Tibial artery (tissue), 4 donors: ENCODE data around the gene TRPM3.

ENCODE experiments used
- DNase-seq, 2 donors: peaks; one replicate each; pipeline ENCODE4 v3.0.0-alpha.2; 2019
- H3K27ac ChIP-seq, 2 donors: fragments of 200-600 bp; sonication (generic) in 1 of 2; 1 replicate in 1 of 2; 2 replicates in 1 of 2; pipeline ENCODE4 v1.5.1; 2018 to 2019; ENCODE audit warnings: mild to moderate bottlenecking in 1 of 2
- H3K27me3 ChIP-seq, 2 donors: fragments of 200-600 bp; sonication (generic) in 1 of 2; one replicate each; pipeline versions ENCODE4 v1.5.1 to v1.6.0; 2016 to 2019
- H3K36me3 ChIP-seq, 3 donors: fragments of 200-600 bp; sonication (generic) in 2 of 3; one replicate each; pipeline ENCODE4 v1.5.1; 2016 to 2019; ENCODE audit warnings: mild to moderate bottlenecking in 2 of 3
- H3K4me1 ChIP-seq, 4 donors: fragments of 200-600 bp; sonication (generic) in 2 of 4; 1 replicate in 3 of 4; 2 replicates in 1 of 4; pipeline ENCODE4 v1.5.1; 2016 to 2019
- H3K4me3 ChIP-seq, 2 donors: fragments of 200-600 bp; sonication (generic) in 1 of 2; 1 replicate in 1 of 2; 2 replicates in 1 of 2; pipeline ENCODE4 v1.5.1; 2018 to 2019; ENCODE audit warnings: mild to moderate bottlenecking in 2 of 2
- H3K9me3 ChIP-seq, 3 donors: fragments of 200-600 bp; sonication (generic) in 1 of 3; one replicate each; pipeline ENCODE4 v1.5.1; 2016 to 2019
- intact Hi-C: fragments of 100-400 bp; cut with DNase I; formaldehyde crosslinking; loops from one replicate; pipeline ENCODE4 v1.15.0; 2023; ENCODE audit warnings: low total_unique reads
- TF ChIP-seq, protein P1 (sequence below), 2 experiments: fragments of 200-600 bp in 1 of 2; fragments of 450-650 bp in 1 of 2; IDR thresholded peaks; one replicate each; pipeline ENCODE4 v1.5.1; 2017 to 2019; ENCODE audit warnings: antibody characterized with exemption in 2 of 2, mild to moderate bottlenecking in 1 of 2, moderate library complexity in 1 of 2

TRPM3 gene

DNA sequence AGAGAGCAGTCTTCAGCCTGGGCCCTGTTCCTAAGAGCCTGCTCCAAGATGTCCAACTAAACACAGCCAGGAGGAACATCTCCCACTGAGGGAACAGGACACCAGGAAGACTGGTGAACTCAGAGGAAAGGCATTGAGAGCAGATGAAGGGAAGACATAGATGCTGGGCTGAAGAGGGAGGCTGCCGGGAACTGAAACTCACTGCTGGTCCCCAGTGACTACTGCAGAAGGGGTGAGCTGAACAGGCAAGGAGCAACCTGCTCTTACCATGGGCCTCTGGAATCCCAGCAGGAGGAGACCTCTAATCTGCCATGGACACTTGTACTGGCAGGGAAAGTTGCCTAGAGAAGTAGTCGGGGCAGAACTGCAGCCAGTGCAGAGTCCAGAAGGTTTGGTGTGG is 95.7 kb downstream of the TRPM3 start:
- Histone ChIP-seq H3K27me3 (no peaks in the 10 kb centered on the region), H3K27ac (no peak overlapping the region), H3K9me3 (no peaks in the 10 kb centered on the region), H3K4me1 (no peaks in the 10 kb centered on the region), H3K4me3 (no peak overlapping the region), H3K36me3 (no peaks in the 10 kb centered on the region)
- no peak for DNase-seq
- intact Hi-C loops: no loop called here
- TF ChIP-seq, protein P1, sequence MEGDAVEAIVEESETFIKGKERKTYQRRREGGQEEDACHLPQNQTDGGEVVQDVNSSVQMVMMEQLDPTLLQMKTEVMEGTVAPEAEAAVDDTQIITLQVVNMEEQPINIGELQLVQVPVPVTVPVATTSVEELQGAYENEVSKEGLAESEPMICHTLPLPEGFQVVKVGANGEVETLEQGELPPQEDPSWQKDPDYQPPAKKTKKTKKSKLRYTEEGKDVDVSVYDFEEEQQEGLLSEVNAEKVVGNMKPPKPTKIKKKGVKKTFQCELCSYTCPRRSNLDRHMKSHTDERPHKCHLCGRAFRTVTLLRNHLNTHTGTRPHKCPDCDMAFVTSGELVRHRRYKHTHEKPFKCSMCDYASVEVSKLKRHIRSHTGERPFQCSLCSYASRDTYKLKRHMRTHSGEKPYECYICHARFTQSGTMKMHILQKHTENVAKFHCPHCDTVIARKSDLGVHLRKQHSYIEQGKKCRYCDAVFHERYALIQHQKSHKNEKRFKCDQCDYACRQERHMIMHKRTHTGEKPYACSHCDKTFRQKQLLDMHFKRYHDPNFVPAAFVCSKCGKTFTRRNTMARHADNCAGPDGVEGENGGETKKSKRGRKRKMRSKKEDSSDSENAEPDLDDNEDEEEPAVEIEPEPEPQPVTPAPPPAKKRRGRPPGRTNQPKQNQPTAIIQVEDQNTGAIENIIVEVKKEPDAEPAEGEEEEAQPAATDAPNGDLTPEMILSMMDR (IDR thresholded peaks at IDR 0.05): no peak

DNA sequence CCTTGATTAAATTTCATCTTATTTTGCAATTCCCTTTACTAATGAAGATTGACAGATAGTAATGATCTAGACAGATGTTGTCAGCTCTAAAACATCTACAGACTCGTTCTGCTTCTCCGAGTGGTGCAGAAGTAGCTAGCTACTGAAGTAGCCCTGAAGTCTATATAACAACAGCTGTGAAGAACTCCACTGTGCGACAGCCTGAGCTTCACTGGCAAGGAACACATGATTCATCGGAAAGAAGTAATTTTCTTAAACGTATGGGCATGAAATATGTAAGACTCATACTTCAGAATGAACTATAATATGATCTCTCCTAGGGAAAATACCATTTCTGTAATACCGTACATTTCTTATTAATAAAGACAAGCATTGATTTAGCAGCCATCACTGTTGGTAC is 96.2 kb downstream of the TRPM3 start:
- H3K36me3 ChIP-seq: no peaks in the 10 kb centered on the region
- H3K4me1 ChIP-seq: no peaks in the 10 kb centered on the region
- intact Hi-C loops: no loop called here
- H3K27ac ChIP-seq: no peak overlapping the region
- no peaks in the 10 kb centered on the region for H3K9me3 ChIP-seq
- H3K27me3 ChIP-seq: no peaks in the 10 kb centered on the region
- TF ChIP-seq, protein P1 (IDR thresholded peaks at IDR 0.05): no peak
- DNase-seq: no peak
- no peak overlapping the region for H3K4me3 ChIP-seq

DNA sequence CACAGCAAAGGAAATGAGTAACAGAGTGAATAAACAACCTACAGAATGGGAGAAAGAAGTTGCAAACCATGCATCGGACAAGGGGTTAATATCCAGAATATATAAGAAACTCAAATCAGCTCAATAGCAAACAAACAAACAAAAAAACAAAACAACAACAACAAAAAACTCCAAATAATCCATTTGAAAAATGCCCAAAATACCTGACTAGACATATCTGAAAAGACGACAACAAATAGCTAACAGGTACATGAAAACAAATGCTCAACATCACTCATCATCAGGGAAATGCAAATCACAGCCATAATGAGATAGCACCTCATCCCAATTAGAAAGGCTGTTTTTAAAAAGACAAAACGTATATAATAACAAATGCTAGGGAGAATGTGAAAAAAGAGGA is 111.2 kb downstream of the TRPM3 start:
- intact Hi-C loops: no loop called here
- H3K9me3 ChIP-seq: peaks cover 0 to 12% (median 0%) of the 10 kb centered on the region in 3 donors
- no peak overlapping the region for H3K27ac ChIP-seq
- H3K4me3 ChIP-seq: no peak overlapping the region
- no peaks in the 10 kb centered on the region for H3K4me1 ChIP-seq
- TF ChIP-seq, protein P1 (IDR thresholded peaks at IDR 0.05): no peak
- no peak for DNase-seq
- no peaks in the 10 kb centered on the region for H3K36me3 ChIP-seq
- H3K27me3 ChIP-seq: no peaks in the 10 kb centered on the region

DNA sequence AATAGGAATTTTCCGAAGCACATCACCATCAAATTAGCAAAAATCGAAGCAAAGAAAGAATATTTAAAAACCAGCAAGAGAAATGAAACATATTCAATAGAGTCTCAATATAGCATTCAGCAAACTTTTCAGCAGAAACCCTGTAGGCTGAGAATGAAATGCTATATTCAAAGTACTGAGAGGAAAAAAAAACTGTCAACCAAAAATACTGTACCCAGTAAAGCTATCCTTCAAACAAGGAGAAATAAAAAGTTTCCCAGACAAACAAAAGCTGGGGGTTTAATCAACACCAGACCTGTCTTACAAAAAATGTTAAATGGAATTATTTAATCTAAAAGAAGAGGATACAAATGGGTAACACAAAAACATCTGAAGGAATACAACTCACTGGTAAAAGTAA is 116.0 kb downstream of the TRPM3 start:
- H3K36me3 ChIP-seq: no peaks in the 10 kb centered on the region
- peaks cover 0 to 25% (median 0%) of the 10 kb centered on the region in 3 donors for H3K9me3 ChIP-seq
- DNase-seq: no peak
- intact Hi-C loops: no loop called here
- no peaks in the 10 kb centered on the region for H3K27me3 ChIP-seq
- H3K4me3 ChIP-seq: no peak overlapping the region
- TF ChIP-seq, protein P1 (IDR thresholded peaks at IDR 0.05): no peak
- peaks cover 0 to 5% (median 0%) of the 10 kb centered on the region in 4 donors for H3K4me1 ChIP-seq
- no peak overlapping the region for H3K27ac ChIP-seq

DNA sequence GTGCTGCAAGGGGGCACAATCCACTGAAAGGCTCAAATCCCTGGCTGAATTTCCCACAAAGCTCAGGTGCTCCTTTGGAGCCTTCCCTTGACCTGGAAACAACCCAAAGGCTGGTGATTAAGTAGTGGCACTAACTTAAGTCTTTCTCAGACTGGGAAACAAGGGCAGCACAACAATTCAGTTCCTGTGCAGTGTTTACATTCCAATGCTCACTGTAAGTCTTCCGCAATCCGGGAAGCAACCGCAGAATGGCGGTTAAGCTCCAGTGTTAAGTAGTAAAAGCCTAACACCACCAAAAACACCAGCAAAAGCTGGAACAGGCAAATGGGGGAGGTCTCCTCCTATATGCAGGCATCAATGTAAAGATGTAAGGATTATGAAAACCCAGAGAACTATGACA is 117.2 kb downstream of the TRPM3 start:
- peaks cover 0 to 25% (median 0%) of the 10 kb centered on the region in 3 donors for H3K9me3 ChIP-seq
- H3K27ac ChIP-seq: no peak overlapping the region
- no peak overlapping the region for H3K4me3 ChIP-seq
- TF ChIP-seq, protein P1 (IDR thresholded peaks at IDR 0.05): no peak
- intact Hi-C loops: no loop called here
- no peaks in the 10 kb centered on the region for H3K27me3 ChIP-seq
- H3K36me3 ChIP-seq: no peaks in the 10 kb centered on the region
- H3K4me1 ChIP-seq: peaks cover 0 to 18% (median 0%) of the 10 kb centered on the region in 4 donors
- DNase-seq: no peak

DNA sequence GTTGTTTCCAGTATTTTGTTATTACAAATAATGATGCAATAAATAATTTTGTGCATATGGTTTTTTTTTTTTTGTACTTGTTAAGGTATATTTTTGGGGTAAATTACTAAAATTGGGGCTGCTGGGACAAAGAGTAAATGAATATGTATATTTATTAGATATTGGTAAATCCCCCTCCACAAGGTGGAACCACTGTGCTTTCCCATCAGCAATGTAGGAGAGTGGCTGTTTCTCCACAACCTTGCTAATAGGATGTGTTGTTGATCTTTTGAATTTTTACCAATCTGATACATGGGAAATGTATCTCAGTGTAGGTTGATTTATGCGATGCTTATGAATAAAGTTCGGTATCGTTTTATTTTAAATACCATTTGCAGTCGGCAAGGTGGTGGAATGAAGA is 118.1 kb downstream of the TRPM3 start:
- Histone ChIP-seq H3K9me3 (peaks cover 0 to 25% (median 0%) of the 10 kb centered on the region in 3 donors), H3K27me3 (no peaks in the 10 kb centered on the region), H3K4me1 (peaks cover 0 to 21% (median 0%) of the 10 kb centered on the region in 4 donors), H3K27ac (no peak overlapping the region), H3K4me3 (no peak overlapping the region), H3K36me3 (no peaks in the 10 kb centered on the region)
- TF ChIP-seq, protein P1 (IDR thresholded peaks at IDR 0.05): no peak
- intact Hi-C loops: no loop called here
- DNase-seq: no peak
